ENCODE measurements around the gene SPINT2.
"Not testable (repeated sequence)": the region's sequence is repeated elsewhere in the genome, so short reads cannot be mapped to it uniquely, and the experiment has no call there.

The SPINT2 gene, protein sequence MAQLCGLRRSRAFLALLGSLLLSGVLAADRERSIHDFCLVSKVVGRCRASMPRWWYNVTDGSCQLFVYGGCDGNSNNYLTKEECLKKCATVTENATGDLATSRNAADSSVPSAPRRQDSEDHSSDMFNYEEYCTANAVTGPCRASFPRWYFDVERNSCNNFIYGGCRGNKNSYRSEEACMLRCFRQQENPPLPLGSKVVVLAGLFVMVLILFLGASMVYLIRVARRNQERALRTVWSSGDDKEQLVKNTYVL

DNA sequence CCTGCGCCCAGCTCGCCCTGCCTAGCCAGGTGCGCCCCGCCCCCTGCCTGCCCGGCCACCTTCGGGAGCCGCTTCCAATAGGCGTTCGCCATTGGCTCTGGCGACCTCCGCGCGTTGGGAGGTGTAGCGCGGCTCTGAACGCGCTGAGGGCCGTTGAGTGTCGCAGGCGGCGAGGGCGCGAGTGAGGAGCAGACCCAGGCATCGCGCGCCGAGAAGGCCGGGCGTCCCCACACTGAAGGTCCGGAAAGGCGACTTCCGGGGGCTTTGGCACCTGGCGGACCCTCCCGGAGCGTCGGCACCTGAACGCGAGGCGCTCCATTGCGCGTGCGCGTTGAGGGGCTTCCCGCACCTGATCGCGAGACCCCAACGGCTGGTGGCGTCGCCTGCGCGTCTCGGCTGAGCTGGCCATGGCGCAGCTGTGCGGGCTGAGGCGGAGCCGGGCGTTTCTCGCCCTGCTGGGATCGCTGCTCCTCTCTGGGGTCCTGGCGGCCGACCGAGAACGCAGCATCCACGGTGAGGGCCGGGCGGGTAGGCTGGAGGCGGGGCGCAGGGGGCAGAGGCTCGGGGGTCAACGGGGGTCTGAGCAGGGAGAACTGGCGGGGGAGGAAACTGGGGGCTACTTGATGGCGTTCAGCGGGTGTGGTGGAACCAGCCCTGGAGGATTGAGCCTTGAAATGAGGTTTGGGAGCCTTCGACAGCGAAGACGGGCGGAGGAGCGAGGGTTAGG, at the start of gene SPINT2:
TSS of gene SPINT2 (plus strand) at position 88 of the 727 bp plus-strand sequence. CDS start at position 408, 320 bp downstream.
- peak; percentile 89 for DNase-seq (ENCODE audit: low spot score)

DNA sequence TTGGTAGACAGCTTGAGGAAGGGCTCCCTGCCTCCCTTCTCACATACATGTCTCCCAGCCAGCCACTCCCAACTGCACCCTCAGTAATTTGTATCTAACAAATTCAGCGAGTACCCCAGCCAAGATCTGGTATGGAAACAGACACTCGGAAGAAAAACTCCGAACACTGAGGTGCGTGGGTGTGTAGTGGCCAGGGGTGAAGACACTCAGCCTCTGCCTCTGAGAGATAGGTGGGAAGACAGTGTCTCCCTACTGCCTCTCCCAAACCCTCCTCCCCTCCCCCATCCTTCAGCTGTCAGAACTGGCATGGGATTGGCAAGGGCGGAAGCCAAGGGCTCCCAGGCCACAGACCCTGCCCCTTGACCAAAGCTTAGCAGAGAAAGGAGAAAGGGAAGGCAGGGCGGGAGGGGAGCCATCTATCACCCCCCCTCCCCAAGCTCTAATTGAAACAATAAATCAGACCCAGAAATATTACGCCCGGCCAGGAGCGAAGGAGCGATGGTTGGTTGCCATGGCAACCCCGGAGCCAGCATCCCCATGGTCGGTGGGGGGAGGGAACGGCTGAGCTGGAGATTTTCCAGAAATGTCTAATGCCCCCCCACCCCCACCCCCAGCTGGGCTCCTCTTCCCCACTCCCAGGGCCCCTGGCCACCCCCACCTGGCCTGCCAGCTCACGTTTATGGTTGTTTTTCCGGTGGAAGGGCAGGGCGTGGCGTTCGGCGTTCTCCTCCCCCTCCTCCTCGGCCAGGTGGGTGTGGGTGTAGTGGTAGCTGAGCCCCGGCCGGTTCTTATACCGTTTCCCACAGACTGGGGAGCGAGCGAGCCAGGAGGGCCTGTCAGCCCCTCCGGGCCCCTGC, 47.4 kb upstream of the SPINT2 start:
- DNase-seq (ENCODE audit: low spot score): no peak

DNA sequence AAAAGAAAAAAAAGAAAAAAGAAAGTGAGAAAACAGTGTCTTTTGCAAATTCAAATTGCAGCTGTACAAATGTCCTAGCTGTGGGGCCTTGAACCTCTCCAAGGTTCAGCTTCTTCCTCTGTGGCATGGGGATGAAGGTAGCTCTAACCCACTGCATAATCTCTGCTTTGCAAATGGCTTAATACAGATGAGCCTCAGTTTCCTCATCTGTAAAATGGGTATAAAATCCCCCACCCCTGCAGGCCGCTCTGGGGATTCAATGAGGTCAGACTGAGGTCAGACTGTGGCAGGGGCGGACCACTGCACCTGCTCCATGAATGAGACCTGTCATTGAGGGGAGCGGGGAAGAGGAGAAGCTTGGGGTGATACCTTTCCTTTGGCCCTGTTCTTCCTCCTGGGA, 46.2 kb upstream of the SPINT2 start:
- no peak for DNase-seq (ENCODE audit: low spot score)

DNA sequence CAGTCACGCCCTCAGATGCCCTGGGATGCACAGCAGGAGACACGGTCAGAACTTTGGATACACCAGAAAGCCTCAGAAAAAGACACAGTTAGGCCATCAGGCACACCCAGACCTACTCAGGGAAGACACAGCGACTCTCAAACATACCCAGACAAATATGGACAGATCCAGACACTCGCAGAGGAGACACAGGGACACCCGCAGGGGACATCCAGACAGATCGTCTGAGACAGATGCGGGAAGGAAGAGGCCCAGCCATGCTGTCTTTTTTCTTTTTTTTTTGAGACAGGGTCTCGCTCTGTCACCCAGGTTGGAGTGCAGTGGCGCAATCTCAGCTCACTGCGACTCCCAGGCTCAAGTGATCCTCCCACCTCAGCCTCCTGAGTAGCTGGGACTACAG, 45.2 kb upstream of the SPINT2 start:
- no peak for DNase-seq (ENCODE audit: low spot score)

DNA sequence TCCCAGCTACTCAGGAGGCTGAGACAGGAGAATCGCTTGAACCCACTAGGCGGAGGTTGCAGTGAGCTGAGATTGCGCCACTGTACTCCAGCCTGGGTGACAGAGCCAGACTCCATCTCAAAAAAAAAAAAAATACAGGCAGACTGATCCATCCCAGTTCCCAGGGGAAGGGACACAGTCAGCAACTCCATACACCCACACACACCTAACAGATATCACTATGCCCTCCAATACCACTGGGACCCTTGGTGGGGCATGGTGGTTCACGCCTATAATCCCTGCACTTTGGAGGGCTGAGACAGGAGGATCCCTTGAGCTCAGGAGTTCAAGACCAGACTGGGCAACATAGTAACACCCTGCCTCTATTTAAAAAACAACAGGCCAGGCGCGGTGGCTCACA, 43.0 kb upstream of the SPINT2 start:
- DNase-seq (ENCODE audit: low spot score): no peak

DNA sequence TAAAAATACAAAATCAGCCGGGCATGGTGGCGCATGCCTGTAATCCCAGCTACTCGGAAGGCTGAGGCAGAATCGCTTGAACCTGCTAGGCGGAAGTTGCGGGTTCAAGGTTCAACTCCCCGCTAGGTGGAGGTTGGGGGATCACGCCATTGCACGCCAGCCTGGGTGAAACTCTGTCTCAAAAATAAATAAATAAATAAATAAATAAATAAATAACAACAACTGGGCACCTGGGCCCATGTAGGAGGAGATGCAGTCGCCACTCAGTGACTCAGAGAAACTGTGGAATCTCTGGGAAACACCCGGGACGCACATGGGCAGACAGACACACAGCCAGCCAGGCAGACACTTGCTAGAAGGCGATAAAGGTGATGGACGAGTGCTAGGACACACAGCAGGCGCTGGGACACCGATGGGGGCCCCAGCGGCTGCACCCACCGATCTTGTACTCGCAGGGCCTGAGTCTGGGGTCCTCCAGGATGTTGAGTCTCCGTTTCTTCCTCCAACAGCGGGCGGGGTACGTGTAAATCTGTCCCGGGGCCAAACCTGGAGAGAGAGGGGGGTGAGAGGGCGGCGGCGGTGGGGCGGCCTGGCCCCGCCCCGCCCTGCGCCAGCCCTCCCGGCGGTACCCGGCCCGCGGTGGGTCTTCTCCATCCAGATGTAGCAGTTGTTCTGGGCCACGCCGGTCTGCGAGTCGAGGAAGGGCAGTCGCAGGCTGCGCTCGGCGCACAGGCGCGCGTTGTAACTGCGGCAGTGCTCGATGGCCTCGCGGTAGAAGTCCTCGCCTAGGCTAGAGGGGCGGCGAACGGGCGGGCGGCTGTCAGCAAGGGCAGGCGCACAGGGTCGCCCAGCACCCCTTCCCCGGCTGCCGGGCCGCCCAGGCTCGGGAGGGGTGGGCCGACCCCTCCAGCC, 42.2 kb upstream of the SPINT2 start:
- no peak for DNase-seq (ENCODE audit: low spot score)

DNA sequence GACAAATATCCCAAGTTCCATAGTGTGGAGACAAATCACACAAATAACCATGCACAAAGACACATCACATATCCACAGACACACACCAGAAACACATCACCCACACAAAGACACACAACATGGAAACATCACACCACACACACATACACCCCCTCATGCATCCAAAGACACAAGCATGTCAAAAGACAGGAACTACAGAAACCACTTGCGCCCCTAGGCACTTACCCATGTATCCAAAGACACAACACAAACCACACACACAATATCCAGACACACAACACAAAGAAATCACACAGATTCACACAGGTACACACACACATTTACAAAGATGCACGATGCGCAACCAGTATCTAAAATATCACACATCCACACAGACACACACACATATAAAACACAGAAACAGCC, 41.3 kb upstream of the SPINT2 start:
- no peak for DNase-seq (ENCODE audit: low spot score)

DNA sequence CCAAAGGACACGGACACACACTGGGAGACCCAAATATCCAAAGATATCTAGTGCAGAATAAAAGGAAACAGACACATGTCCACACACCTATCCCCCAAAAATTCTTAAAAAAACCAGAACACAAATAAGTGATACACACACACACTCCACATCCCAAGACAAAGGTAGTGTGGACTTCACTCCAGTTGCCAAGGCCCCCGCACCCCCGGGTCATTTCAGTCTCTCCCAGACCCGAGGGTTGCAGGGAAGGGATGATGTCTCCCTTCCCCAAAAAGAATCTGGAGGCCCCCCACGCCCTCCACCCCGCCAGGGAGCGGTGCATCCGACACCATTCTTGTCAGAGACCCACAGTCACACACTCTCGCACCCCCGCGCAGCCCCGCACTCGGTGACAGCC, 40.8 kb upstream of the SPINT2 start:
- DNase-seq (ENCODE audit: low spot score): no peak

DNA sequence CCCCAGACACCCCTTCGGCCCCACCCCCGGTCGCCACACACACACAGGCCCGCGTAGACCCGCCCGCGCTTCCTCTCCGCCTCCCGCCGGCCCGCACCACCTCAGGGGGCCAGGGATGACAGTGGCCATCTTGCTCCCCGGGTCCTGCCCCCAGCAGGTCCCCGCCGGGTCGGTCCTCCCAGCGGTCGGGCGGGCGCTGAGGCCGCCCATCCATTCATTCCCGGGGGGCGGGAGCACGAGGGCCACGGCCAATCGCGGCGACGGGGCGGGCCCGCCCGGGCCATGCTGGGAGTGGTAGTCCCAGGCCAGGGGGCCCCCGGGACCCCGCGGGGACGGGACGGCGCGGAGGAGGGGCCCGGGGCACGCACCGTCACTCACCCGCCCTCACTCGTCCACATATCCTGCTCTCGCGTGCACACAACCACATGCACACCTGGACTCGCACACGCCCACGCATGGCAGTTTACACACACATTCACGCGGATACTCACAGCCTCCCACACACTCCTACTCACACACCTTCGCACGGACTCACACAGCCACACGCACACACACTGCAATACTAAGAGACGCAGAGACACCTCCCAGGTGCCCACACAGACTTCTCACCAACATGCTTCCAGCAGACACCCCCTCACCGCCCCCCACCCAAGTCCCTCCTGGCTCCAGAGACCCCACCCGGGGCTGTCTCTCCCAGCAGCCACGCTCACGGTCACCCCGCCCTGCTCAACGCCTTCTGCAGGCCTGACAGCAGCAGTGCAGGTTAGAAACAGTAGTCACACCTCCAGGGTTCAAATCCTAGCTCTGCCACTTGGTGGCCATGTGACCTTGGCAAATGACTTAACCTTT, 40.1 kb upstream of the SPINT2 start, which contains the start of gene DPF1:
TSS of gene DPF1 (minus strand) at position 209 of the 849 bp plus-strand sequence. CDS start at position 129, 80 bp downstream.
- DNase-seq (ENCODE audit: low spot score): peak; percentile 93

DNA sequence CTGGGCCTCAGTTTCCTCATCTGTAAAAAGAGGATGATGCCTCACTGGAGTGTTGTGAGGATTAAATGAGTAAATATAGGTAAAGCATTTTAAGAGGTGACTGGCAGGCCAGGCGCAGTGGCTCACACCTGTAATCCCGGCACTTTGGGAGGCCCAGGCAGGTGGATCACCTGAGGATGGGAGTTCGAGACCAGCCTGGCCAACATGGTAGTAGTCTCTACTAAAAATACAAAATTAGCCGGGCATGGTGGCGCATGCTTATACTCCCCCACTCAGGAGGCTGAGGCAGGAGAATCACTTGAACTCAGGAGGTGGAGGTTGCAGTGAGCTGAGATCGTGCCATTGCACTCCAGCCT, 39.5 kb upstream of the SPINT2 start:
- not testable (repeated sequence) for DNase-seq (ENCODE audit: low spot score)

DNA sequence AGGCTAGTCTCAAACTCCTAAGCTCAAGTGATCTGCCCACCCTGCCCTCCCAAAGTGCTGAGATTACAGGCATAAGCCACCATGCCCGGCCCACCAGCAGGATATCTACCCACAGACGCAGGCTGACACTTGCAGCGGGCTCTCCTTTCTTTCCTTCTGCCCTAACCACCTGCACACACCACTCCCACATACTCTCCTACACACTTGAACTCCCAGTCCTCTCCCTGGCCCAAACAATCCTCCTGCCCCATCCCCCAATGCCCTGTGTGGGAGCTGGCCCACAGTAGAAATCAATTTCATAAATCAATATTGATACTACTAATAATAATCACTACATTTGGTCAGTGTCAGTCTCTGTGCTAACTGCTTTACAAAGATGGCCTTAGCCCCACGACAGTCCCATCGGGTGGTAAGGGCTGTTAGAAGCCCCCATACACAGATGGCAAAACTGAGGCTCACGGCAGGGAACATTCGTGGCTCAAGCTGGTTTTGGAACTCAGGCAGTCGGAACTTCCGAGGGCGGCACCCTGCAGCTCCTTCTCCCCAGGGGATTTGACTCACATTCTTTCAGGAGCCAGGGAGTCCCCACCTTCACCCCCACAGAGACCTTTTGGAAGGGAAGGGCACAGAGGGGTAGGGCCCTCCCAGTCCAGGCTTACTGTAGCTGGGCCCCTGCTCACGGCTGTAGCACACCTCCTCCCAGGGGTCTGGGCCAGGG, 36.9 kb upstream of the SPINT2 start:
- DNase-seq (ENCODE audit: low spot score): no peak

DNA sequence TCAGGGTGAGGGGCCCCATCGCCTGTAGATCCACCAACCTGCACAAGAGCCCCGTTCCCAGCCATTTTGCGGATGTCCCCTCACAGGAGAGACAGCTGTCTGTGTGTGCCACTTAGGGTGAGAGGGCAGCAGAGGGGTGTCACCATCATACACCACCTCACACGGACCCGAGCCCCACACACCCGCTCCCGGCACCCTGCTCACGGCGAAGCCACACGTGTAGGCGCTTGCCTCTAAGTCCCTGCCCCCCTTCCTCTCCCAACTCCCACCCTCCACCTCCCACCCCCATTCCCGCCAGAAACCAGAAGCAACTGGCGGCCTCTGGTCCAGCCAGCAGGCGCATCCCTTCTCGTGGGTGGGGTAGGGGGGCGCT, 36.4 kb upstream of the SPINT2 start:
- no peak for DNase-seq (ENCODE audit: low spot score)

DNA sequence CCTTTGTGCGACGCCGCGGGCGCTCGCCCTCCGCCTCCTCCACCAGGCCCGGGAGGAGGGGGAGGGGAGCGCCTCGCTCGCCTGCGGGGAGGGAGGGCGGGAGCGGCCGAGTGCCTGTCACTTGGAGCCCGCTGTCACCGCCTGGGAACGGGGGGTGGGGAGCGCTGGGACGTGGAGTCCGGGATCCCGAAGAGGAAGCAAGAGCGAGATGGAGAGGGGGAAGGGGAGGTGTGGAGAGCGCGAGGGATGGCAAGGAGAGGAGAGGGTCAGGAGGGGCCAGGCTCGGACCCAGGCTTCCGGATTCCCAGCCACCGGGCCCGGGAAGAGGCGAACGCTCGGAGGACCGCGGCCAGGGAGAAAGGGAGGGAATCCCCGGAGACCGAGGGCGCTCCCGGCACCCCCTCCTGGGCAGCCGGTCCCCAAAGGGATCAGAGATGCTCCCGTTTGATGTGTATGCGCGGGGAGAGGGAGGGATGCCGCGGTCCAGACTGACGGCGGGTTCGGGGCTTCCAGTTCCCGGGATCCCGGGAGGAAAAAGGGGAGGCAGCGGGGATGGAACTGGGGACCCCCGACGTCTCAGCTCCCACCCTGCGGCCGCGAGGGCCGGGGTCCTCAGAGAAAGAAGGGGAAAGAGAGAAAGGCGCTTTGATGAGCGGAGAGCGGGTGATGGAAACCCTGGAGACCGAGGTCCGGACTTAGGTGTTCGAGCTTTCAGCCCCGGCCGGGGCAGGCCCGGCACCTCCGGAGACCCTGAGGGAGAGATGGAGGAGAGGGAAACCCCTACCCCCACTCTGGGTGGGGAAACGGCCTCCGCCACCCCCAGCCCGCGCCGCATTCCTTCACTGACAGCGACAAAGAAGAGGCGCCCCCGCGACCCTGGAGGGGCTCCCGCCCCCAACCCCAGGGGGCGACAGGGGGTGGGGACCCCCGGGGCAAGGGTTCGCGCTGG, 35.6 kb upstream of the SPINT2 start:
- peak; percentile 80 for DNase-seq (ENCODE audit: low spot score)

DNA sequence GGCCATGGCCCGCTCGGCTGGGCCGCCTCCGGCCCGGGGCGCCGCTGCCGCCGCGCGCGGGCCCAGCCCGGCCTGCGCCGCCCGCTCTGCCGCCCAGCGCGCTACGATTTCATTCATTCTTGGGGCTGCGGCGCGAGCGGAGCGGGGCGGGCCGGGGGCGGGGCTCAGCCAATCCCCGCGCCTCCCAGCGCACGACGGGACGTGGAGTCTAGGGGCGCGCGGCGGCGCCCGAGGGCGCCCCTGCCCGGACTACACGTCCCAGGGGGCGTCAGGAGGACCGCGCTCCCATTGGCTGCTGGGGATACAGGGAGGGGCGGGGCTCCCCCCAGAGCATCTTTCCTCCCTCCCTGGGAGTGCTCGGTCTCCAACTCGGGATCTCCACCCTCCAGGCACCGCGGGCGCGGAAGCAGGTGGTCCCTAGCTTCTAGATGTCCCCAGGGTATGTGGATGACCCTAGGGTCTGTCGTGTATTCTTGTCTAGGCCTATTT, 34.7 kb upstream of the SPINT2 start:
- peak; percentile 87 for DNase-seq (ENCODE audit: low spot score)

DNA sequence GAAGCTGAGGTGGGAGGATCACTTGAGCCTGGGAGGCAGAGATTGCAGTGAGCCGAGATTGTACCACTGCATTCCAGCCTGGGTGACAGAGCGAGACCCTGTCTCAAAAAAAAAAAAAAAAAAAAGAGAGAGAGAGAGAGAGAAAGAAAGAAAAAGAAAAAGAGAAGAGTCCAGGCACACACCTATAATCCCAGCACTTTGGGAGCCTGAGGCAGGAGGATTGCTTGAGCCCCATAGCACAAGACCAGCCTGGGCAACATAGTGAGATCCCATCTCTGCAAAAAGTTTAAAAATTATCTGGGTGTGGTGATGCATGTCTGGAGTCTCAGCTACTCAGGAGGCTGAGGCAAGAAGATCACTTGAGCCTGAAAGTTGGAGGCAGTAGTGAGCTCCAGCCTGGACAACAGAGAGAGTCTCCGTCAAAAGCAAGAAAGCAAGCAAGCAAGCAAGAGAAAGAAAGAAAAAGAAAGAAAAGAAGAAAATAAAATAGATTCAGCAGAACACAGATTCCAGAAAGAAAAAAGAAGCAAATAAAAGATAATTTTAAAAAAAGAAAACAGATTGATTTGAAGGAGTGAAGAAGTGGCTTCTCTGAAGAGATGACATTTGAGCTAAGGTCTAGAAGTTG, 33.8 kb upstream of the SPINT2 start:
- DNase-seq (ENCODE audit: low spot score): not testable (repeated sequence)

DNA sequence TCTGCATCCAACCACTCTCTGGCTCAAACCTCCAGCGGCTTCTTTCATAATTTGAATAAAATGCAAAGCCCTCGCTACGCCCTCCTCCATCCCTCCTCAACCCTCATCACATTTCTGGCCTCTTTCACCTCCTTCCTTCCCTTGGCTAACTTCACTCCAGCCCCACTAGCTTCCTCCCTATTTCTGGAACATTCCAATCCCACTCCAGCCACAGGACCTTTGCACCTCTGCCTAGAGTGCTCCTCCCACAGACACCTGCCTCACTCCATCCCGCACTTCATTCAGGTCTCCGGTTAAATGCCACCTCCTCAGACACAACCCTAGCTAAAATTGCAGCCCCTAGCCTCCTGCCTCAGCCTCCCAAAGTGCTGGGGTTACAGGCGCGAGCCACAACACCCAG, 32.5 kb upstream of the SPINT2 start:
- DNase-seq (ENCODE audit: low spot score): no peak

DNA sequence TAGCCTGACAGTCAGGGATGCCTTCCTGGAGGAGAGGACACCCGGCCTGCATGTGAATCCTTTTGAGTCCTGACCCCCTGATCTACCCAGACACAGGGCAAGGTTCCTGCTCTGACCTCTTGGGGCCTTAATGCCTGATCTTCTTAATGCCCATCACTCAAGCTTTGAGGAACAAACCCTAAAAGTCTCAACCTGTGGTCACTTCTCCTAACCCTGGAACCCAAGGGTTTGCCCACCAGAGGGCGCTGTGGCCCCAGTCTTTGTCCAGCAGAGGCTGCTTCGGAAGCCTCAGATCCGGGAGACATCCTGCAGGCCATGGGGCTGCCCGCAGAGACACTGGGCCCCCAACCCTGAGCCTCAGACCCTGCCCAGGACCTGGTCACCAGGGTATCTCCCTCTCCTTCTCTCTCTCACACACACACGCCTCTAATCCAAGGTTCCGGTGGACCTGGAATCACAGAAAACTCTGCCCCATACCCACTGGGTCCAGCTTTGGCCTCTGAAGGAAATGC, 30.6 kb upstream of the SPINT2 start:
- peak; percentile 90 for DNase-seq (ENCODE audit: low spot score)

DNA sequence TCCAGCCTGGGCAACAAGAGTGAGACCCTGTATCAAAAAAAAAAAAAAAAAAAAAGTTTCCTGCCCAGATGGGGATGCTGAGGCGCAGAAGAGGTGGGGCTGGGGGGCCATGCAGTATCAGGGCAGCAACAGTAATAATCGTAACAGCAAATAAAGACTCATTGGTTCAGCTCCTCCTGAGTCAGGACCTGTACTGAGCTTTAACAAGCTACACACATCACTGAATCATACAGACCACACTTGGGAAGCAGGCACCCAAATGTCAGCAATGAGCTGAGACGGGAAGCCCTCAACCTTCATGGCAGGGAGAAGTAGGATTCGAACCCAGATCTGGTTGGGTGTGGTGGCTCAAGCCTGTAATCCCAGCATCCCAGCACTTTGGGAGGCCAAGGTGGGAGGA, 29.8 kb upstream of the SPINT2 start:
- DNase-seq (ENCODE audit: low spot score): no peak

All from ecto neural progenitor cell (in vitro differentiated cells).